Vagina (tissue), 2 donors: ENCODE results near the gene SPINT1.
A peak's percentile ranks its signal among the peaks of the same experiment; 100 is the strongest.

Experiments used
- POLR2AphosphoS5 ChIP-seq, 2 donors: sonication (generic); formaldehyde crosslinking; IDR thresholded peaks; one replicate each; pipeline ENCODE4 v1.9.0; 2017; ENCODE audit warnings: antibody characterized with exemption in 2 of 2, mild to moderate bottlenecking in 2 of 2, low read depth in 1 of 2; ENCODE audit not compliant: insufficient read depth in 1 of 2
- TF ChIP-seq, protein P1 (sequence below), 3 experiments: fragments of 450-650 bp in 2 of 3; fragments of 200-600 bp in 1 of 3; sonication (generic) in 1 of 3; IDR thresholded peaks; one replicate each; pipeline ENCODE4 v1.5.1; 2017 to 2019; ENCODE audit warnings: antibody characterized with exemption in 3 of 3, mild to moderate bottlenecking in 2 of 3, moderate library complexity in 2 of 3

DNA sequence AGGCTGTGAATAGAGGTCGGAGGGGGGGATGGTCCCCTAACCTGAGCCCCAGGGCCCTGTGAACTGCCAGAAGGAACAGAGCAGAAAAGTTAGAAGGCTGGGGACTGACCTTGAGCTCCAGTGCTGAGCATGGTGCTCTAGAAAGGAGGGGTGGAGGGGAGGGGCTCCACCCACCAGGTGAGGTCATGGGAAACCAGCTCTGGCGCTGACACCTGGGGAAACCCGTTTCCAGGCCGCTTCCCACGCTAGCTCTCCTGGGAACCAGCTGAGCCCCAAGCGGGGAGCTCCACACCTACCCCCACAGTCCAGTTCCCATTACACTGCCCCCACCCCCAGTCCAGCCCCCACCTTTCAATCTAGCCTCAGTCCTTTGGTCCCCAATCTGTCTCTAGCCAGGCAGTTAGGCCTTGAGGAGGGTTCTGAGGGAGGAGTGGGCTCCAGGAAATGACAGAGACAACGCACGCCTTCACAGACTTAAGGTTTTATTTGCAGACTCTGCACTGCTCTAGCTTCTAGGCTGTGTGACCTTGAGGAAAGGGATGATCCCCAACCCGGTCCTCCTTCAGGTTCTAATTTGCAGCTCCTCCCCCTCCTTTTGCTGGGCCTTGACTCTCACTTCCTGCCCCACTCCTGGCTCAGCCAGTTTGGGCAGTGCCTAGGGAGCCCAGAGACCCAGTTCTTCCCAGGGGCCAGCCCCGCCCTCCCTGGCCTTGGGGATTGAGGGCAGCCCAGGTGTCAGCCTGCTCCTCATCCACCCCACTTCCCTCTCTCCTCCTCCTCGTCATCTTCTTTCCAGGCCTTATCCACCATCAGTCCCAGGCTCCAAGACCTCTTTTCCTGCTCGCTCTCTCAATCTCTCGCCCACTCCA is 28.1 kb downstream of the SPINT1 start:
- TF ChIP-seq, protein P1, sequence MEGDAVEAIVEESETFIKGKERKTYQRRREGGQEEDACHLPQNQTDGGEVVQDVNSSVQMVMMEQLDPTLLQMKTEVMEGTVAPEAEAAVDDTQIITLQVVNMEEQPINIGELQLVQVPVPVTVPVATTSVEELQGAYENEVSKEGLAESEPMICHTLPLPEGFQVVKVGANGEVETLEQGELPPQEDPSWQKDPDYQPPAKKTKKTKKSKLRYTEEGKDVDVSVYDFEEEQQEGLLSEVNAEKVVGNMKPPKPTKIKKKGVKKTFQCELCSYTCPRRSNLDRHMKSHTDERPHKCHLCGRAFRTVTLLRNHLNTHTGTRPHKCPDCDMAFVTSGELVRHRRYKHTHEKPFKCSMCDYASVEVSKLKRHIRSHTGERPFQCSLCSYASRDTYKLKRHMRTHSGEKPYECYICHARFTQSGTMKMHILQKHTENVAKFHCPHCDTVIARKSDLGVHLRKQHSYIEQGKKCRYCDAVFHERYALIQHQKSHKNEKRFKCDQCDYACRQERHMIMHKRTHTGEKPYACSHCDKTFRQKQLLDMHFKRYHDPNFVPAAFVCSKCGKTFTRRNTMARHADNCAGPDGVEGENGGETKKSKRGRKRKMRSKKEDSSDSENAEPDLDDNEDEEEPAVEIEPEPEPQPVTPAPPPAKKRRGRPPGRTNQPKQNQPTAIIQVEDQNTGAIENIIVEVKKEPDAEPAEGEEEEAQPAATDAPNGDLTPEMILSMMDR (IDR thresholded peaks at IDR 0.05), result no peak
- peak in 1 of 2 donors; percentile 40 for TF ChIP-seq POLR2AphosphoS5 (IDR thresholded peaks at IDR 0.05; ENCODE audit: insufficient read depth in 1 of 2, low read depth in 1 of 2)
